Neural cell (in vitro differentiated cells): ENCODE data around the gene DCAF8.

ENCODE experiments used
- EP300 ChIP-seq: fragments of 450-650 bp; conservative IDR thresholded peaks from 2 replicates; pipeline ENCODE4 v1.6.1; 2014; ENCODE audit warnings: antibody characterized with exemption, mild to moderate bottlenecking, moderate library complexity; ENCODE audit not compliant: poor library complexity, severe bottlenecking
- EZH2 ChIP-seq: fragments of 200-600, 300-800 bp; shearing (Covaris generic), sonication (generic); IDR thresholded peaks from 2 replicates; pipeline ENCODE4 v1.6.1; 2014; ENCODE audit warnings: antibody characterized with exemption, low read length, borderline replicate concordance, mild to moderate bottlenecking; ENCODE audit not compliant: insufficient read depth, poor library complexity, severe bottlenecking
- MXI1 ChIP-seq: fragments of 450-650 bp; conservative IDR thresholded peaks from 2 replicates; pipeline ENCODE4 v1.6.1; 2014; ENCODE audit warnings: antibody characterized with exemption, mild to moderate bottlenecking; ENCODE audit not compliant: poor library complexity, severe bottlenecking
- POLR2AphosphoS5 ChIP-seq: IDR thresholded peaks from 2 replicates; pipeline ENCODE4 v1.6.1; 2012
- SMC3 ChIP-seq: fragments of 450-650 bp; conservative IDR thresholded peaks from 2 replicates; pipeline ENCODE4 v1.6.1; 2014; ENCODE audit warnings: antibody characterized with exemption, mild to moderate bottlenecking, moderate library complexity; ENCODE audit not compliant: poor library complexity
- TAF1 ChIP-seq: IDR thresholded peaks from 2 replicates; pipeline ENCODE4 v1.6.1; 2012; ENCODE audit warnings: low read depth
- TF ChIP-seq, protein P1 (sequence below): fragments of 450-650 bp; IDR thresholded peaks from 2 replicates; pipeline ENCODE4 v1.5.1; 2014; ENCODE audit warnings: antibody characterized with exemption, mild to moderate bottlenecking, moderate library complexity; ENCODE audit not compliant: poor library complexity, severe bottlenecking
- TF ChIP-seq, protein P2 (sequence below): IDR thresholded peaks from 2 replicates; pipeline ENCODE4 v1.6.1; 2012; ENCODE audit warnings: borderline replicate concordance

DNA sequence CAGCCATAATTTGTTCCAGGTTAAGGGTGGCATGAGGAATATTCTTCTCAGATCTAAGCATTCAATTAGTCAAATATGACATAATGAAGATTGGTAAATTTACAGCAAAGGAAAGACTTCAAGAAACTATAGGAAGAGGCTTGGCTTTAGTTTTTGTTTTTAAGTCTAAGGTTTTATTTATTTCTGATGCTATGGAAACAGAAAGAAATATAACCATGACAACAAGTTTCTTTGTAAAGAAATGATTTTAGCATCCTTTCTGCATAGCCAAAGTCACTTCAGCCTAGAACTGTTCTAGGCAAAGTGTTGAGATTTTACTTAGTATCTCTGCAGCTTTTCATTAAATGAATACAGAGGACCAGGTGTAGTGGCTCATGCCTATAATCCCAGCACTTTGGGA lies 29.4 kb downstream of the DCAF8 start:
- TF ChIP-seq, protein P1, sequence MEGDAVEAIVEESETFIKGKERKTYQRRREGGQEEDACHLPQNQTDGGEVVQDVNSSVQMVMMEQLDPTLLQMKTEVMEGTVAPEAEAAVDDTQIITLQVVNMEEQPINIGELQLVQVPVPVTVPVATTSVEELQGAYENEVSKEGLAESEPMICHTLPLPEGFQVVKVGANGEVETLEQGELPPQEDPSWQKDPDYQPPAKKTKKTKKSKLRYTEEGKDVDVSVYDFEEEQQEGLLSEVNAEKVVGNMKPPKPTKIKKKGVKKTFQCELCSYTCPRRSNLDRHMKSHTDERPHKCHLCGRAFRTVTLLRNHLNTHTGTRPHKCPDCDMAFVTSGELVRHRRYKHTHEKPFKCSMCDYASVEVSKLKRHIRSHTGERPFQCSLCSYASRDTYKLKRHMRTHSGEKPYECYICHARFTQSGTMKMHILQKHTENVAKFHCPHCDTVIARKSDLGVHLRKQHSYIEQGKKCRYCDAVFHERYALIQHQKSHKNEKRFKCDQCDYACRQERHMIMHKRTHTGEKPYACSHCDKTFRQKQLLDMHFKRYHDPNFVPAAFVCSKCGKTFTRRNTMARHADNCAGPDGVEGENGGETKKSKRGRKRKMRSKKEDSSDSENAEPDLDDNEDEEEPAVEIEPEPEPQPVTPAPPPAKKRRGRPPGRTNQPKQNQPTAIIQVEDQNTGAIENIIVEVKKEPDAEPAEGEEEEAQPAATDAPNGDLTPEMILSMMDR: no peak
- no peak for TF ChIP-seq TAF1
- TF ChIP-seq, protein P2, sequence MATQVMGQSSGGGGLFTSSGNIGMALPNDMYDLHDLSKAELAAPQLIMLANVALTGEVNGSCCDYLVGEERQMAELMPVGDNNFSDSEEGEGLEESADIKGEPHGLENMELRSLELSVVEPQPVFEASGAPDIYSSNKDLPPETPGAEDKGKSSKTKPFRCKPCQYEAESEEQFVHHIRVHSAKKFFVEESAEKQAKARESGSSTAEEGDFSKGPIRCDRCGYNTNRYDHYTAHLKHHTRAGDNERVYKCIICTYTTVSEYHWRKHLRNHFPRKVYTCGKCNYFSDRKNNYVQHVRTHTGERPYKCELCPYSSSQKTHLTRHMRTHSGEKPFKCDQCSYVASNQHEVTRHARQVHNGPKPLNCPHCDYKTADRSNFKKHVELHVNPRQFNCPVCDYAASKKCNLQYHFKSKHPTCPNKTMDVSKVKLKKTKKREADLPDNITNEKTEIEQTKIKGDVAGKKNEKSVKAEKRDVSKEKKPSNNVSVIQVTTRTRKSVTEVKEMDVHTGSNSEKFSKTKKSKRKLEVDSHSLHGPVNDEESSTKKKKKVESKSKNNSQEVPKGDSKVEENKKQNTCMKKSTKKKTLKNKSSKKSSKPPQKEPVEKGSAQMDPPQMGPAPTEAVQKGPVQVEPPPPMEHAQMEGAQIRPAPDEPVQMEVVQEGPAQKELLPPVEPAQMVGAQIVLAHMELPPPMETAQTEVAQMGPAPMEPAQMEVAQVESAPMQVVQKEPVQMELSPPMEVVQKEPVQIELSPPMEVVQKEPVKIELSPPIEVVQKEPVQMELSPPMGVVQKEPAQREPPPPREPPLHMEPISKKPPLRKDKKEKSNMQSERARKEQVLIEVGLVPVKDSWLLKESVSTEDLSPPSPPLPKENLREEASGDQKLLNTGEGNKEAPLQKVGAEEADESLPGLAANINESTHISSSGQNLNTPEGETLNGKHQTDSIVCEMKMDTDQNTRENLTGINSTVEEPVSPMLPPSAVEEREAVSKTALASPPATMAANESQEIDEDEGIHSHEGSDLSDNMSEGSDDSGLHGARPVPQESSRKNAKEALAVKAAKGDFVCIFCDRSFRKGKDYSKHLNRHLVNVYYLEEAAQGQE: no peak
- no peak for TF ChIP-seq POLR2AphosphoS5
- TF ChIP-seq MXI1: no peak
- TF ChIP-seq EZH2: no peak
- TF ChIP-seq SMC3: no peak
- no peak for TF ChIP-seq EP300
